Trophoblast cell (in vitro differentiated cells and primary cell): ENCODE measurements around the gene SYDE1.
"Not testable (repeated sequence)": the region's sequence is repeated elsewhere in the genome, so short reads cannot be mapped to it uniquely, and the experiment has no call there.

ENCODE experiments used
- DNase-seq, 2 donors: peaks; one replicate each; pipeline ENCODE4 v3.0.0-alpha.2; 2016
- H2AFZ ChIP-seq: 2 replicates; pipeline ENCODE4 v1.6.1; 2013; ENCODE audit warnings: low read length, moderate library complexity, mild to moderate bottlenecking; ENCODE audit not compliant: insufficient read depth, poor library complexity
- H2AK5ac ChIP-seq: 2 replicates; pipeline ENCODE4 v1.6.1; 2013; ENCODE audit warnings: mild to moderate bottlenecking, low read length
- H2BK120ac ChIP-seq: 2 replicates; pipeline ENCODE4 v1.6.1; 2013; ENCODE audit warnings: low read length, mild to moderate bottlenecking, moderate library complexity; ENCODE audit not compliant: insufficient read depth, poor library complexity
- H2BK12ac ChIP-seq: 2 replicates; pipeline ENCODE4 v1.6.1; 2013; ENCODE audit warnings: mild to moderate bottlenecking, low read length, moderate library complexity
- H2BK5ac ChIP-seq: 2 replicates; pipeline ENCODE4 v1.6.1; 2013; ENCODE audit warnings: low read length, low read depth, moderate library complexity, mild to moderate bottlenecking; ENCODE audit not compliant: poor library complexity
- H3K14ac ChIP-seq: 2 replicates; pipeline ENCODE4 v1.6.1; 2013; ENCODE audit warnings: mild to moderate bottlenecking, low read length
- H3K18ac ChIP-seq: 2 replicates; pipeline ENCODE4 v1.6.1; 2013; ENCODE audit warnings: mild to moderate bottlenecking, low read length
- H3K23ac ChIP-seq: 2 replicates; pipeline ENCODE4 v1.6.1; 2013; ENCODE audit warnings: low read length
- H3K27ac ChIP-seq: 2 replicates; pipeline ENCODE4 v1.5.1; 2013; ENCODE audit warnings: low read depth, mild to moderate bottlenecking, inconsistent platforms, low read length, moderate library complexity
- H3K27me3 ChIP-seq: 2 replicates; pipeline ENCODE4 v1.6.1; 2013; ENCODE audit warnings: inconsistent platforms, mild to moderate bottlenecking, low read length, moderate library complexity; ENCODE audit not compliant: insufficient read depth
- H3K36me3 ChIP-seq, 2 experiments: 1 replicate in 1 of 2; 2 replicates in 1 of 2; pipeline ENCODE4 v1.6.1; 2013; ENCODE audit warnings: low read length in 2 of 2, mild to moderate bottlenecking in 2 of 2, moderate library complexity in 1 of 2; ENCODE audit not compliant: insufficient read depth in 2 of 2, control insufficient read depth in 1 of 2
- H3K4ac ChIP-seq: 2 replicates; pipeline ENCODE4 v1.6.1; 2013; ENCODE audit warnings: low read depth, mild to moderate bottlenecking, low read length, moderate library complexity
- H3K4me1 ChIP-seq, 2 experiments: 1 replicate in 1 of 2; 2 replicates in 1 of 2; pipeline ENCODE4 v1.6.1; 2013; ENCODE audit warnings: low read length in 2 of 2, mild to moderate bottlenecking in 2 of 2, moderate library complexity in 1 of 2; ENCODE audit not compliant: insufficient read depth in 2 of 2, control insufficient read depth in 1 of 2
- H3K4me2 ChIP-seq: 2 replicates; pipeline ENCODE4 v1.6.1; 2013; ENCODE audit warnings: inconsistent platforms, mild to moderate bottlenecking, low read length, moderate library complexity
- H3K4me3 ChIP-seq: 2 replicates; pipeline ENCODE4 v1.5.1; 2013; ENCODE audit warnings: mild to moderate bottlenecking, low read depth, low read length, inconsistent platforms
- H3K79me1 ChIP-seq: one replicate; pipeline ENCODE4 v1.6.1; 2013; ENCODE audit warnings: low read length
- H3K79me2 ChIP-seq: 2 replicates; pipeline ENCODE4 v1.6.1; 2013; ENCODE audit warnings: low read length, mild to moderate bottlenecking; ENCODE audit not compliant: control insufficient read depth, insufficient read depth, poor library complexity
- H3K9ac ChIP-seq: 2 replicates; pipeline ENCODE4 v1.6.1; 2013; ENCODE audit warnings: mild to moderate bottlenecking, low read length
- H3K9me3 ChIP-seq: 2 replicates; pipeline ENCODE4 v1.6.1; 2013; ENCODE audit warnings: low read depth, mild to moderate bottlenecking, control low read depth, inconsistent platforms, low read length; ENCODE audit not compliant: insufficient read depth
- H4K12ac ChIP-seq: 2 replicates; pipeline ENCODE4 v1.6.1; 2013; ENCODE audit warnings: low read depth, mild to moderate bottlenecking, low read length, moderate library complexity
- H4K8ac ChIP-seq: 2 replicates; pipeline ENCODE4 v1.6.1; 2013; ENCODE audit warnings: low read depth, mild to moderate bottlenecking, low read length, moderate library complexity
- H4K91ac ChIP-seq: one replicate; pipeline ENCODE4 v1.6.1; 2013; ENCODE audit warnings: low read depth, mild to moderate bottlenecking, low read length, moderate library complexity
- WGBS: extraction: QIAGEN DNeasy Blood & Tissue Kit; methylation state at CpG from one replicate; pipeline ENCODE4 v1.1.7; 2013; ENCODE audit warnings: missing lambda C conversion rate; ENCODE audit not compliant: insufficient read length, insufficient coverage; ENCODE audit errors: extremely low coverage; 5-methylcytosine and 5-hydroxymethylcytosine counted together

SYDE1 gene

DNA sequence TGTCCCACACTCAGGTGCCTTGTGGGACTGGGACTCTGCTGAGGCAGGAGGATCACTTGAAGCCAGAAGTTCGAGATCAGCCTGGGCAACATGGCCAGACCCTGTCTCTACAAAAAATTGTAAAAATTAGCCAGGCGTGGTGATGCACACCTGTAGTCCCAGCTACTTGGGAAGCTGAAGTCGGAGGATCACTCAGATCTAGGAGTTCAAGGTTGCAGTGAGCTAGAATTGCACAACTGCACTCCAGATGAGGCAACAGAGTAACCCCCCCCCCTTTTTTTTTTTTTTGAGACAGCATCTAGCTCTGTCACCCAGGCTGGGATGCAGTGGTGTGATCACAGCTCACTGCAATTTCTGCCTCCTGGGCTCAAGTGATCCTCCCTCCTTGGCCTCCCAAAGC lies 11.0 kb upstream of the SYDE1 start:
- WGBS: no CpG with 5 or more reads among the region's 3 CpGs
- Histone ChIP-seq H3K23ac (no peak overlapping the region), H4K12ac (no peak overlapping the region), H3K9me3 (peaks cover 2% of the 10 kb centered on the region), H3K27ac (no peak overlapping the region), H3K4ac (no peak overlapping the region), H3K4me2 (no peak overlapping the region), H3K4me3 (no peak overlapping the region), H3K79me1 (no peaks in the 10 kb centered on the region), H4K8ac (no peak overlapping the region), H3K79me2 (no peaks in the 10 kb centered on the region), H4K91ac (no peak overlapping the region), H2BK5ac (no peak overlapping the region), H3K36me3 (no peaks in the 10 kb centered on the region), H3K27me3 (no peaks in the 10 kb centered on the region), H3K4me1 (no peaks in the 10 kb centered on the region), H3K14ac (no peak overlapping the region), H3K9ac (no peak overlapping the region), H2AFZ (no peak overlapping the region), H2BK12ac (no peak overlapping the region), H2BK120ac (no peak overlapping the region), H2AK5ac (no peak overlapping the region), H3K18ac (no peak overlapping the region)
- no peak for DNase-seq

DNA sequence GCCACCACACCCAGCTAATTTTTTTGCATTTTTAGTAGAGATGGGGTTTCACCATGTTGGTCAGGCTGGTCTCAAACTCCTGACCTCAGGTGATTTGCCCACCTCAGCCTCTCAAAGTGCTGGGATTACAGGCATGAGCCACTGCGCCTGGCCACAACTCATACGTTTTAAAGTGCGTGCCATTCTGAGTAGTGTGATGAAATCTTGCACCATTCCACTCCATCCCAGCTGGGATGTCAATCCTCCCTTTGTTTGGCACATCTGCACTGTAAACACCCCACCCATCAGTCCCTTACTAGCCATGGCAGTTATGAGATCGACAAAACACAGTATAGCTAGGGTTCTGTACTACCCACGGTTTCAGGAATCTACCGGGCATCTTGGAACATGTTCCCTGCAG lies 9.2 kb upstream of the SYDE1 start:
- peak; percentile 33 to 89 for DNase-seq
- Histone ChIP-seq H4K91ac (peak overlapping the region; percentile 1), H3K27ac (peak overlapping the region; percentile 13)
- not testable (repeated sequence) for H3K4ac ChIP-seq, H3K4me2 ChIP-seq, H3K4me3 ChIP-seq, H3K14ac ChIP-seq, H2BK12ac ChIP-seq, H3K27me3 ChIP-seq, H4K8ac ChIP-seq, H2BK5ac ChIP-seq, H2BK120ac ChIP-seq, H2AK5ac ChIP-seq, H3K9me3 ChIP-seq, H3K79me1 ChIP-seq, H4K12ac ChIP-seq, H3K79me2 ChIP-seq, H3K9ac ChIP-seq, H3K23ac ChIP-seq, H2AFZ ChIP-seq, H3K36me3 ChIP-seq, H3K4me1 ChIP-seq, H3K18ac ChIP-seq
- no CpG with 5 or more reads among the region's 6 CpGs for WGBS

DNA sequence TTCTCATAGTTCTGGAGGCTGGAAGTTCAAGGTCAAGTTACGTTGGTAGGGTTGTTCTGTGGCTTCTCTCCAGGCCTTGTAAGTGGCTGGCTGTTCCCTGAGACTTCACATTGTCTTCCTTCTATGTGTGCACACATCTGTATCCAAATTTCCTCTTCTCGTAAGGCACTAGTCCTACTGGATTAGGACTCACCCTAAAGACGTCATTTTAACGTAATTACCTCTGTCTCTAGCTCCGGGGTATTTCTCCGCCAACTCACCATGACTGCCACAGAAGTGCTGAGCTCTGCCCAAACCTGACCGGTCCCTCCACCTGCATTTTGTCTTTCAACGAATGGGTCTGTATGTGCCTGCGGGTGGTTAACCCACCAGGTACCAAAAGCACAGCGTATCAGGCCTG lies 8.7 kb upstream of the SYDE1 start:
- Histone ChIP-seq H3K18ac (no peak overlapping the region), H2BK5ac (no peak overlapping the region), H2AFZ (no peak overlapping the region), H3K36me3 (no peaks in the 10 kb centered on the region), H3K27me3 (no peaks in the 10 kb centered on the region), H3K4me3 (no peak overlapping the region), H2BK120ac (no peak overlapping the region), H3K14ac (no peak overlapping the region), H3K9me3 (peaks cover 2% of the 10 kb centered on the region), H3K4ac (no peak overlapping the region), H3K23ac (no peak overlapping the region), H4K8ac (no peak overlapping the region), H2BK12ac (no peak overlapping the region), H4K91ac (peak overlapping the region; percentile 1), H3K4me1 (no peaks in the 10 kb centered on the region), H3K79me1 (no peaks in the 10 kb centered on the region), H4K12ac (no peak overlapping the region), H2AK5ac (no peak overlapping the region), H3K27ac (peak overlapping the region; percentile 13), H3K4me2 (no peak overlapping the region), H3K9ac (no peak overlapping the region), H3K79me2 (no peaks in the 10 kb centered on the region)
- no CpG with 5 or more reads among the region's 10 CpGs for WGBS
- peak; percentile 92 to 98 for DNase-seq

DNA sequence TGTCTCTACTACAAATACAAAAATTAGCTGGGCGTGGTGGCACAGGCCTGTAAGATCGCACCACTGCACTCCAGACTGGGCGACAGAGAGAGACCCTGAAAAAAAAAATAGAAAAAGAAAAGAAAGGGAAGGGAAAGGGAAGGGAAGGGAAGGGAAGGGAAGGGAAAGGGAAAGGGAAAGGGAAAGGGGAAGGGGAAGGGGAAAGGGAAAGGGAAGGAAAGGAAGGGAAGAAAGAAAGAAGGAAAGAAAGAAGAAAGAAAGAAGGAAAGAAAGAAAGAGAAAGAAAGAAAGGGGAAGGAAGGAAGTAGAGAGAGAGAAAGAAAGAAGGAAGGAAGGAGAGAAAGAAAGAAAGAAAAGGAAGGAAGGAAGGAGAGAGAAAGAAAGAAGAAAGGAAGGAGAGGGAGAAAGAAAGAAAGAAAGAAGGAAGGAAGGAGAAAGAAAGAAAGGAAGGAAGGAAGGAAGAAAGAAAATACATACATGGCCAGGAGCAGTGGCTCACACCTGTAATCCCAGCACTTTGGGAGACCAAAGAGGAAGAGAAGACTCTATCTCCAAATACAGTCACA lies 8.1 kb upstream of the SYDE1 start:
- peaks cover 2% of the 10 kb centered on the region for H3K9me3 ChIP-seq
- DNase-seq: no peak
- no peak overlapping the region for H3K9ac ChIP-seq
- no peak overlapping the region for H3K4ac ChIP-seq
- H4K91ac ChIP-seq: no peak overlapping the region
- H3K23ac ChIP-seq: no peak overlapping the region
- no peak overlapping the region for H2AK5ac ChIP-seq
- H3K36me3 ChIP-seq: no peaks in the 10 kb centered on the region
- H2BK120ac ChIP-seq: no peak overlapping the region
- no peaks in the 10 kb centered on the region for H3K79me1 ChIP-seq
- no peak overlapping the region for H3K4me2 ChIP-seq
- no peaks in the 10 kb centered on the region for H3K27me3 ChIP-seq
- no peak overlapping the region for H2BK5ac ChIP-seq
- no peak overlapping the region for H4K12ac ChIP-seq
- H3K79me2 ChIP-seq: no peaks in the 10 kb centered on the region
- H4K8ac ChIP-seq: no peak overlapping the region
- no peak overlapping the region for H3K4me3 ChIP-seq
- no peak overlapping the region for H3K14ac ChIP-seq
- no peak overlapping the region for H3K18ac ChIP-seq
- no peak overlapping the region for H2AFZ ChIP-seq
- no peak overlapping the region for H3K27ac ChIP-seq
- H3K4me1 ChIP-seq: no peaks in the 10 kb centered on the region
- WGBS: no CpG with 5 or more reads among the region's 3 CpGs
- H2BK12ac ChIP-seq: no peak overlapping the region
